IMR-90 (cell line): Measurements from ENCODE around the gene EMID1. TPM values are rescaled to one million over a fixed set of nuclear protein-coding genes. Genes with fewer than 3 reads are reported as not detected.

Source experiments
- ATAC-seq: fragments of 200-7000 bp; cut with Tn5 transposase; 2 replicates; pipeline ENCODE4 v1.9.1; 2020; ENCODE audit warnings: low read depth, mild to moderate bottlenecking, moderate library complexity
- BruUV-seq: library from RNA; stranded (reverse); fragments of 400-500 nt; replicated peaks from 2 replicates; lab custom pipeline; 2021; lab: Mats Ljungman, UMichigan
- CTCF ChIA-PET: fragments of 300-600 bp; formaldehyde crosslinking; extraction: SDS; loops from one replicate; lab custom pipeline; 2021; ENCODE audit warnings: antibody characterized with exemption; lab: Yijun Ruan, JAX
- POLR2A ChIA-PET: fragments of 300-600 bp; sonication (Branson Sonifier 250); formaldehyde crosslinking; loops from one replicate; lab custom pipeline; 2022; ENCODE audit warnings: antibody characterized with exemption; ENCODE audit not compliant: unreplicated experiment; lab: Charles Lee
- DNase-seq: peaks from one replicate; pipeline ENCODE4 v3.0.0; 2013
- H2AFZ ChIP-seq: replicated peaks from 2 replicates; pipeline ENCODE3; 2013; ENCODE audit warnings: low read length, mild to moderate bottlenecking; ENCODE audit not compliant: poor library complexity
- H2AK5ac ChIP-seq: 2 replicates; pipeline ENCODE4 v1.6.1; 2013; ENCODE audit warnings: low read depth, low read length, inconsistent platforms
- H2AK9ac ChIP-seq: replicated peaks from 2 replicates; pipeline ENCODE3; 2013; ENCODE audit warnings: mild to moderate bottlenecking, low read depth, low read length, moderate library complexity; ENCODE audit not compliant: poor library complexity
- H2BK120ac ChIP-seq: 2 replicates; pipeline ENCODE4 v1.6.1; 2013; ENCODE audit warnings: low read depth, low read length, inconsistent platforms
- H2BK15ac ChIP-seq: 3 replicates; pipeline ENCODE4 v1.6.1; 2013; ENCODE audit warnings: low read depth, low read length, inconsistent platforms
- H2BK20ac ChIP-seq: 2 replicates; pipeline ENCODE4 v1.6.1; 2013; ENCODE audit warnings: low read depth, mild to moderate bottlenecking, inconsistent platforms, low read length, moderate library complexity
- H2BK5ac ChIP-seq: 2 replicates; pipeline ENCODE4 v1.6.1; 2013; ENCODE audit warnings: mild to moderate bottlenecking, low read depth, low read length, inconsistent platforms; ENCODE audit not compliant: poor library complexity, severe bottlenecking
- H3K14ac ChIP-seq: replicated peaks from 2 replicates; pipeline ENCODE4 v1.6.1; 2013; ENCODE audit warnings: low read depth, low read length, inconsistent platforms
- H3K18ac ChIP-seq: 2 replicates; pipeline ENCODE4 v1.6.1; 2013; ENCODE audit warnings: low read depth, low read length, control low read depth
- H3K23ac ChIP-seq: 2 replicates; pipeline ENCODE4 v1.6.1; 2013; ENCODE audit warnings: low read depth, low read length, inconsistent platforms
- H3K27ac ChIP-seq: 2 replicates; pipeline ENCODE4 v1.5.1; 2013; ENCODE audit warnings: mild to moderate bottlenecking, control low read depth, low read length; ENCODE audit not compliant: insufficient read depth
- H3K27me3 ChIP-seq: 2 replicates; pipeline ENCODE4 v1.6.1; 2013; ENCODE audit warnings: low read length; ENCODE audit not compliant: control insufficient read depth, insufficient read depth
- H3K36me3 ChIP-seq: 2 replicates; pipeline ENCODE4 v1.6.1; 2013; ENCODE audit warnings: low read length, mixed read lengths; ENCODE audit not compliant: control insufficient read depth, insufficient read depth
- H3K4ac ChIP-seq: 2 replicates; pipeline ENCODE4 v1.6.1; 2013; ENCODE audit warnings: low read depth, low read length, inconsistent platforms
- H3K4me1 ChIP-seq: 2 replicates; pipeline ENCODE4 v1.6.1; 2013; ENCODE audit warnings: low read length, mixed read lengths; ENCODE audit not compliant: control insufficient read depth, insufficient read depth
- H3K4me2 ChIP-seq: 2 replicates; pipeline ENCODE4 v1.6.1; 2013; ENCODE audit warnings: low read depth, mild to moderate bottlenecking, control low read depth, low read length, moderate library complexity
- H3K4me3 ChIP-seq: 2 replicates; pipeline ENCODE4 v1.5.1; 2013; ENCODE audit warnings: low read depth, mild to moderate bottlenecking, control low read depth, low read length, moderate library complexity; ENCODE audit not compliant: insufficient read depth
- H3K56ac ChIP-seq: 2 replicates; pipeline ENCODE4 v1.6.1; 2013; ENCODE audit warnings: low read length, inconsistent platforms; ENCODE audit not compliant: insufficient read depth; ENCODE audit errors: extremely low read depth
- H3K79me1 ChIP-seq, 2 experiments: 2 replicates each; pipeline ENCODE4 v1.6.1; 2013; ENCODE audit warnings: low read length in 2 of 2, inconsistent platforms in 1 of 2, low read depth in 1 of 2
- H3K9ac ChIP-seq: 2 replicates; pipeline ENCODE4 v1.6.1; 2013; ENCODE audit warnings: low read depth, low read length, control low read depth
- H3K9me1 ChIP-seq: 2 replicates; pipeline ENCODE4 v1.6.1; 2013; ENCODE audit warnings: low read length, inconsistent platforms; ENCODE audit not compliant: insufficient read depth
- H3K9me3 ChIP-seq: 2 replicates; pipeline ENCODE4 v1.6.1; 2013; ENCODE audit warnings: low read length; ENCODE audit not compliant: control insufficient read depth, insufficient read depth
- H4K20me1 ChIP-seq: 2 replicates; pipeline ENCODE4 v1.6.1; 2013; ENCODE audit warnings: low read length, inconsistent platforms; ENCODE audit not compliant: insufficient read depth
- H4K5ac ChIP-seq: 2 replicates; pipeline ENCODE4 v1.6.1; 2013; ENCODE audit warnings: mild to moderate bottlenecking, low read depth, low read length, control low read depth
- H4K8ac ChIP-seq, 2 experiments: 2 replicates each; pipeline ENCODE4 v1.6.1; 2013; ENCODE audit warnings: low read depth in 2 of 2, low read length in 2 of 2, control low read depth in 1 of 2, inconsistent platforms in 1 of 2
- H4K91ac ChIP-seq: 2 replicates; pipeline ENCODE4 v1.6.1; 2013; ENCODE audit warnings: low read depth, low read length, inconsistent platforms; ENCODE audit not compliant: insufficient read depth
- BHLHE40 ChIP-seq: fragments of 150-350 bp; IDR thresholded peaks from 2 replicates; pipeline ENCODE4 v1.6.1; 2016; ENCODE audit warnings: mild to moderate bottlenecking, low read depth, low read length
- CEBPB ChIP-seq: IDR thresholded peaks from 2 replicates; pipeline ENCODE4 v1.6.1; 2012; ENCODE audit warnings: low read depth, low read length, improper control_type of control experiment
- CHD1 ChIP-seq: IDR thresholded peaks from 2 replicates; pipeline ENCODE4 v1.6.1; 2012; ENCODE audit warnings: low read depth, low read length, improper control_type of control experiment
- FOS ChIP-seq: fragments of 150-350 bp; IDR thresholded peaks from 2 replicates; pipeline ENCODE4 v1.6.1; 2016; ENCODE audit warnings: low read depth, low read length
- MAFK ChIP-seq: IDR thresholded peaks from 2 replicates; pipeline ENCODE4 v1.6.1; 2012; ENCODE audit warnings: low read depth, low read length, improper control_type of control experiment
- MAZ ChIP-seq: IDR thresholded peaks from 2 replicates; pipeline ENCODE4 v1.6.1; 2012; ENCODE audit warnings: low read depth, mild to moderate bottlenecking, low read length, improper control_type of control experiment, moderate library complexity, borderline replicate concordance
- MXI1 ChIP-seq: IDR thresholded peaks from 2 replicates; pipeline ENCODE4 v1.6.1; 2012; ENCODE audit warnings: low read depth, mild to moderate bottlenecking, low read length, moderate library complexity, borderline replicate concordance
- NFE2L2 ChIP-seq: fragments of 150-350 bp; IDR thresholded peaks from 2 replicates; pipeline ENCODE4 v1.6.1; 2016; ENCODE audit warnings: low read depth, mild to moderate bottlenecking, low read length
- POLR2A ChIP-seq: IDR thresholded peaks from 2 replicates; pipeline ENCODE4 v1.6.1; 2012; ENCODE audit warnings: mild to moderate bottlenecking, low read depth, low read length
- RAD21 ChIP-seq: IDR thresholded peaks from 2 replicates; pipeline ENCODE4 v1.6.1; 2012; ENCODE audit warnings: low read length, improper control_type of control experiment
- RCOR1 ChIP-seq: IDR thresholded peaks from 2 replicates; pipeline ENCODE4 v1.6.1; 2012; ENCODE audit warnings: mild to moderate bottlenecking, low read length, improper control_type of control experiment; ENCODE audit not compliant: insufficient replicate concordance
- RFX5 ChIP-seq: IDR thresholded peaks from 2 replicates; pipeline ENCODE4 v1.8.0; 2012; ENCODE audit warnings: low read depth, mild to moderate bottlenecking, low read length, moderate library complexity
- SMC3 ChIP-seq: fragments of 150-350 bp; IDR thresholded peaks from 2 replicates; pipeline ENCODE4 v1.6.1; 2016; ENCODE audit warnings: low read depth, mild to moderate bottlenecking, antibody characterized with exemption, low read length, moderate library complexity
- USF2 ChIP-seq: fragments of 150-350 bp; IDR thresholded peaks from 2 replicates; pipeline ENCODE4 v1.6.1; 2017; ENCODE audit warnings: mild to moderate bottlenecking, antibody characterized with exemption, low read length, low read depth
- WGBS, 2 experiments: methylation state at CpG; one replicate each; pipeline versions ENCODE4 v1.1.5 to v1.1.7; 2013; ENCODE audit warnings: missing lambda C conversion rate in 2 of 2; ENCODE audit not compliant: insufficient read length in 1 of 2; ENCODE audit errors: extremely low coverage in 2 of 2; 5-methylcytosine and 5-hydroxymethylcytosine counted together
- dilution Hi-C: fragments of 300-500 bp; cut with HindIII; formaldehyde crosslinking; loops from one replicate; pipeline ENCODE4 v1.14.3; 2018; ENCODE audit warnings: low sequenced_read_pairs; ENCODE audit not compliant: unreplicated experiment
- in situ Hi-C: fragments of 300-500 bp; cut with MboI; formaldehyde crosslinking; loops from 3 replicates; pipeline ENCODE4 v1.14.3; 2019; ENCODE audit warnings: low sequenced_read_pairs, inconsistent platforms, mixed read lengths
- intact Hi-C: fragments of 100-400 bp; cut with micrococcal nuclease; formaldehyde crosslinking; loops from 2 replicates; pipeline ENCODE4 v1.10.0; 2022
- polyA plus RNA-seq, 3 experiments: library from polyadenylated mRNA; depleted of rRNA; stranded (reverse); fragments of >200 nt; gene quantifications; 2 replicates each; pipeline ENCODE4 v1.2.3, GENCODE V29; 2012; ENCODE audit warnings: low replicate concordance in 1 of 3
- total RNA-seq: library from RNA; depleted of rRNA; stranded (reverse); fragments of >200 nt; gene quantifications from 2 replicates; pipeline ENCODE4 v1.2.3, GENCODE V29; 2012
- TF ChIP-seq, protein P1 (sequence below): fragments of 150-350 bp; IDR thresholded peaks from 2 replicates; pipeline ENCODE4 v1.6.1; 2016; ENCODE audit warnings: low read depth, mild to moderate bottlenecking, low read length, moderate library complexity, borderline replicate concordance
- TF ChIP-seq, protein P2 (sequence below): conservative IDR thresholded peaks from 2 replicates; pipeline ENCODE4 v1.5.1; 2012; ENCODE audit warnings: mild to moderate bottlenecking, low read depth, low read length, improper control_type of control experiment

Gene EMID1
- total and polyA plus RNA-seq, 2 of the 4 experiments (the other 2 are of a cell fraction) = 0.54 to 1.3 TPM

GRCh38 chr22:29195964-29196666 is 9.6 kb upstream of the EMID1 start:
- H3K23ac ChIP-seq = no peak overlapping the region
- dilution Hi-C loops (no loop called here), in situ Hi-C loops (no loop called here), intact Hi-C loops (no loop called here)
- peaks cover 2% of the 10 kb centered on the region; the same call in 1 of the 2 replicates for H3K9me1 ChIP-seq
- H2AK9ac ChIP-seq = no peak overlapping the region
- H2BK5ac ChIP-seq = no peak overlapping the region
- H3K27me3 ChIP-seq = peaks cover 2% of the 10 kb centered on the region; the same call in 1 of the 2 replicates
- no peaks in the 10 kb centered on the region for H3K9me3 ChIP-seq
- no peak overlapping the region for H4K8ac ChIP-seq
- H2BK15ac ChIP-seq = no peak overlapping the region
- POLR2A ChIA-PET = no interaction called here
- H2BK20ac ChIP-seq = no peak overlapping the region
- no peak for ATAC-seq
- H3K9ac ChIP-seq = no peak overlapping the region
- H2AK5ac ChIP-seq = no peak overlapping the region
- H3K79me1 ChIP-seq = no peaks in the 10 kb centered on the region
- no peak overlapping the region for H3K14ac ChIP-seq
- no peak overlapping the region for H3K4ac ChIP-seq
- no peak overlapping the region for H2BK120ac ChIP-seq
- 60% methylated on average over 5 of the region's 10 CpGs; no CpG with 5 or more reads in 1 of the 2 experiments for WGBS, 2 experiments
- no peak for DNase-seq
- H3K4me1 ChIP-seq = no peaks in the 10 kb centered on the region
- no peak overlapping the region for H3K56ac ChIP-seq
- H3K27ac ChIP-seq = no peak overlapping the region
- H4K5ac ChIP-seq = no peak overlapping the region
- H4K20me1 ChIP-seq = no peaks in the 10 kb centered on the region
- peak overlapping the region; percentile 14 for H2AFZ ChIP-seq
- H4K91ac ChIP-seq = no peak overlapping the region
- H3K4me2 ChIP-seq = no peak overlapping the region
- H3K18ac ChIP-seq = no peak overlapping the region
- no TSS peak for BruUV-seq
- H3K36me3 ChIP-seq = no peaks in the 10 kb centered on the region
- CTCF ChIA-PET = no interaction called here
- TF ChIP-seq RAD21 = no peak
- no peak for TF ChIP-seq USF2
- TF ChIP-seq CEBPB = no peak
- TF ChIP-seq MAFK = no peak
- TF ChIP-seq NFE2L2 = no peak
- no peak for TF ChIP-seq FOS
- TF ChIP-seq RFX5 = no peak
- no peak for TF ChIP-seq CHD1
- TF ChIP-seq, protein P1, sequence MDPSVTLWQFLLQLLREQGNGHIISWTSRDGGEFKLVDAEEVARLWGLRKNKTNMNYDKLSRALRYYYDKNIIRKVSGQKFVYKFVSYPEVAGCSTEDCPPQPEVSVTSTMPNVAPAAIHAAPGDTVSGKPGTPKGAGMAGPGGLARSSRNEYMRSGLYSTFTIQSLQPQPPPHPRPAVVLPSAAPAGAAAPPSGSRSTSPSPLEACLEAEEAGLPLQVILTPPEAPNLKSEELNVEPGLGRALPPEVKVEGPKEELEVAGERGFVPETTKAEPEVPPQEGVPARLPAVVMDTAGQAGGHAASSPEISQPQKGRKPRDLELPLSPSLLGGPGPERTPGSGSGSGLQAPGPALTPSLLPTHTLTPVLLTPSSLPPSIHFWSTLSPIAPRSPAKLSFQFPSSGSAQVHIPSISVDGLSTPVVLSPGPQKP = no peak
- TF ChIP-seq SMC3 = no peak
- TF ChIP-seq MAZ = no peak
- no peak for TF ChIP-seq MXI1
- no peak for TF ChIP-seq POLR2A
- TF ChIP-seq, protein P2, sequence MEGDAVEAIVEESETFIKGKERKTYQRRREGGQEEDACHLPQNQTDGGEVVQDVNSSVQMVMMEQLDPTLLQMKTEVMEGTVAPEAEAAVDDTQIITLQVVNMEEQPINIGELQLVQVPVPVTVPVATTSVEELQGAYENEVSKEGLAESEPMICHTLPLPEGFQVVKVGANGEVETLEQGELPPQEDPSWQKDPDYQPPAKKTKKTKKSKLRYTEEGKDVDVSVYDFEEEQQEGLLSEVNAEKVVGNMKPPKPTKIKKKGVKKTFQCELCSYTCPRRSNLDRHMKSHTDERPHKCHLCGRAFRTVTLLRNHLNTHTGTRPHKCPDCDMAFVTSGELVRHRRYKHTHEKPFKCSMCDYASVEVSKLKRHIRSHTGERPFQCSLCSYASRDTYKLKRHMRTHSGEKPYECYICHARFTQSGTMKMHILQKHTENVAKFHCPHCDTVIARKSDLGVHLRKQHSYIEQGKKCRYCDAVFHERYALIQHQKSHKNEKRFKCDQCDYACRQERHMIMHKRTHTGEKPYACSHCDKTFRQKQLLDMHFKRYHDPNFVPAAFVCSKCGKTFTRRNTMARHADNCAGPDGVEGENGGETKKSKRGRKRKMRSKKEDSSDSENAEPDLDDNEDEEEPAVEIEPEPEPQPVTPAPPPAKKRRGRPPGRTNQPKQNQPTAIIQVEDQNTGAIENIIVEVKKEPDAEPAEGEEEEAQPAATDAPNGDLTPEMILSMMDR = no peak
- TF ChIP-seq RCOR1 = no peak
- no peak for TF ChIP-seq BHLHE40
- H3K4me3 ChIP-seq = no peak overlapping the region
